HG03045 (cell line): ENCODE measurements around the gene CENPX.
"Not testable (repeated sequence)": the region's sequence is repeated elsewhere in the genome, so short reads cannot be mapped to it uniquely, and the experiment has no call there.

Experiments used
- ATAC-seq: cut with Tn5 transposase; IDR thresholded peaks from one replicate; pipeline ENCODE4 v1.9.1; 2021; ENCODE audit warnings: mild to moderate bottlenecking, moderate library complexity; ENCODE audit not compliant: unreplicated experiment

CENPX gene

DNA sequence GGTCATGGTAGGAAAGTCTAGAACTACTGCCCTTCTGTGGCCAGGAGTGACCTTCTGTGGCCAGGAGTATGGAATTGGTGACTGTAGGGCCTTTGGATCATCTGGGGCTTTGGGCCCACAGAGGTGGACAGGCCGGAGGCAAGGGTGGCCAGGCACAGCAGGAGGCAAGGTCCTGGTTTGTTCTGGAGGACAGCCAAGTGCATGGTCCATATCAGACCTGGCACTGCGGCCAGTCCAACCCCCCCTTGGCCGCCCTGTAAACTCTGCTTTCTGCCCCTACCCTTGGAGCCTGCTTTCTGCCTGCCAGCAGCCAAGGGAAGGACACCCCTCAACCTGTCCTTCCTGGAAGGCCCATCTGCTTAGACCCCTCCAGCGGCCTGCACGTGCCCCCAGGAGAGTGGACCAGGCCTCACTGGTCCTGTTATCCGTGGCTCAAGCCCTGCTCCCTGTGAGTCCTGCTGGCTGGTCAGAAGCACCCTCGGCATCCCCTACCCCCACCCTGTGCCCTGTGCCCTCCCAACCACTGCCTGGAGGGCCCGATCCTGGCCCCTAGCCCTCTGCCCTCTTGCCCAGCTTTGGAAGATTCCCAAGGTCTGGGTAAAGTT is 17.1 kb upstream of the CENPX start:
- ATAC-seq = no peak

DNA sequence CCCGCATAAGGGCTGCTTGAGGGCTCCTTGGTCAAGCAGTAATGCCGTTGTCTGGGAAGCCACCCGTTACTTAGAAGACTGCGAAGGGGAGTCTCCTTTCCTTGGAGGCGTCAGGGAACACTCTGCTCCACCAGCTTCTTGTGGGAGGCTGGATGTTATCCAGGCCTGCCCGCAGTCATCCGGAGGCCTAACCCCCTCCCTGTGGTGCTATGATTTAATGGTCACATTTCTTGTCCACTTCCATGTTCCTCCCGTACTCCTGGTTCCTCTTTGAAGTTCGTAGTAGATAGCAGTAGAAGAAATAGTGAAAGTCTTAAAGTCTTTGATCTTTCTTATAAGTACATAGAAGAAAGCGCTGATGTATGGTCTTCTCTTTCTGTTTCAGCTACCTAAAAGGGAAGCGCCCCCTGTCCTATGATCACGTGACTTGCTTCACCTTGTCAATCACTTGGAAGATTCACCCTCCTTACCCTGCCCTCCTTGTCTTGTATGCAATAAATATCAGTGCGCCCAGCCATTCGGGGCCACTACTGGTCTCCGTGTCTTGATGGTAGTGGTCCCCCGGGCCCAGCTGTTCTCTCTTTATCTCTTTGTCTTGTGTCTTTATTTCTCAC is 16.2 kb upstream of the CENPX start:
- ATAC-seq = not testable (repeated sequence)

DNA sequence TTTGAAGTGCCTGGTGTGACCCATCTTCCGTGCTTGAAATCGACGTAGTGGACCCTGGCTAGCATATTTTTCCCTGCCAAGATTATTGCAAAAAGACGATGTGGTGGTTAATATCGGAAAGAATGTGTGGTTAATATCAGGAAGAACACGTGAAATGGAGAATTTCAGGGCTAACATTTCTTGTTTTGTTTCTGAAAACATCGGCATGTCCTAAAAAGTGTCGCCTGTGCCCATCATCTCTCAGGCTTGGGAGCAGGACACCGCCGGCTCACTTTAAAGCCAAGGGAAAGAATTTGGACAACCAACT is 15.2 kb upstream of the CENPX start:
- no peak for ATAC-seq

DNA sequence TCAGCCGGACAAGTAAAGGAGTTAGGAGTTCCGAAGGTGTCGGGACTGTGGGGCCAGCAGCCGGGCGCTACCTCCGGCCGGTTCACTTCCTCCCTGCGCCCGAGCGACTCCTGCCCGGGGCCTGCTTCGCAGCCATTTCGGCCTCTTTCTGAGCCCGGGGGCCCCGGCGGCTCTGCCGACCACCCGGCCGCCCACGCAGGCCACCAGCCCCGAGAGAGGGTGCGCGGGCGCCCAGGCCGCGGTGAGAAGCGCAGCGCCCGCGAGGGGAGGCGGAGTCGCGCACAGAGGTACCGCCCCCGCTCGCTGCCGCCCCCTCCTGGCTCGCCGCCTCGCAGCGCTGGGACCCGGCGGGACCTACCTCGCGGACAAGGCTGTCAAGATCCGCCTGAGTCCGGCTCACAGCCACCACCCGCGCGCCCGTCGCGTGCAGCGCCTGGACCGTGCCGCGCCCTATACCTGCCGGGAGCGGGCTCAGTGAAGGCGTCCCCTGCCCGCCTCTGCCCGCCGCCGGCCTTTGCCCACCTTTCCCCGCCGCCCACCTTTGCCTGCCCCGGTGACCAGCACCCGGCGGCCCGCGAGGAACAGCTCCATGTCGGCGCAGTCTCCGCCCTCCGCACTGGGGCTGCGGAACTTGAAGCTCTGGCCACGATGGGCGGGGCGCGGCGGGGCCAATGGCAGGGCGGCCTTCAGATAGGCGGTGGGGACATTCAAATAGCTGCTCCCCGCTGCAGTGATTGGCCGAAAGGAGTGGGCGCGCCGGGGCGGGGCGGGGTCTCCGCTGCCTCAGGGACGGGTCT is 14.6 kb upstream of the CENPX start, which contains the start of gene DCXR:
TSS of gene DCXR (minus strand) at position 606 of the 797 bp plus-strand sequence. CDS start at position 591, 15 bp downstream.
- peak; percentile 89 for ATAC-seq

DNA sequence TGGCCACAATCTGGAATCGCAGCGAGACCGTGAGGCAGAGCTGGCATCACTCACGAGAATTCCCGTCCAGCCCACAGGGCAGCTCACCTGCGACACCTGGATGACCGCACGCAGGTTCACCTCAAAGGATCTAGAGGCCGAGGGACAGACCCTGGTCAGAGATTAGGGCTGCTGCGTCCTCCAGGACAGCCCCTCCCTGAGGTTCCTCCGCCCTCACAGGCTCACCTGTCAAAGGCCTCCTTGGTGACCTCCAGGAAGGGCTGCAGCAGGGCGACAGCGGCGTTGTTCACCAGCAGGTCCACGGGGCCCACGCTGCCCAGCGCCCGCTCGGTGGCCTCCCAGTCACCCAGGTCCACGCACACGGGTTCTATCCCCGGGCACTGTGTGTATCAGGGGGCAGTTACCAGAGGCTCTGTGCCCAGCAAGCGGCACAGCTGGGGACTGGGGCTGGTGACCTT is 14.0 kb upstream of the CENPX start:
- ATAC-seq = no peak

DNA sequence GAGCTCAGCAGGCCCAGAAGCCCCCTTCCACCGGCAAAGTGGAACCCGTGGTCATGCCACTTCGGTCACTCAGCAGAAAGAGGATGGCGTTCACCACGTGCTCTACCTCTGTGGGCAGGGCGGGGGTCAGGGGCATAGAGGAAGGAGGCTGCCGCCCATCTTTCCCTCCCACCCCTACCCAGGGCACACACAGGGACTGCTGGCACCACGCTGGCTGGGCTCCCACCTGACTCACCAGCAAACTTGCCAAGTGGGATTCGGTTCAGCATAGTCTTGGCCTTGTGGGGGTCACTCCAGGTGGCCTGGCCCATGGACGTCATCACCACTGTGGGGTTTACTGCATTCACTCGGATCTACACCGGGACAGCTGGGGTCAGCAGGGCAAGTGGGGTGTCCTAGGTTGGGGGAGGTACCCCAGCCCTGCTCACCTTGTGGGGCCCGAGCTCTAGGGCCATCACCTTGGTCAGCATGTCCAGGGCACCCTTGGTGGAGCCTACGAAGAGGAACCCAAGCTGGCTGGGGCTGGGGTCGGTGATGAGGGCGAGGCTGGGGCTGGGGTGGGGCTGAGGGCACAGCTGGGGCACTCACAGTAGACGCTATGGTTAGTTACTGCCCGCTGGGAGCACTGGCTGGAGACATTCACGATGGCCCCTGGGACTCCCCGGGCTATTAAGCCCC is 13.4 kb upstream of the CENPX start:
- no peak for ATAC-seq

DNA sequence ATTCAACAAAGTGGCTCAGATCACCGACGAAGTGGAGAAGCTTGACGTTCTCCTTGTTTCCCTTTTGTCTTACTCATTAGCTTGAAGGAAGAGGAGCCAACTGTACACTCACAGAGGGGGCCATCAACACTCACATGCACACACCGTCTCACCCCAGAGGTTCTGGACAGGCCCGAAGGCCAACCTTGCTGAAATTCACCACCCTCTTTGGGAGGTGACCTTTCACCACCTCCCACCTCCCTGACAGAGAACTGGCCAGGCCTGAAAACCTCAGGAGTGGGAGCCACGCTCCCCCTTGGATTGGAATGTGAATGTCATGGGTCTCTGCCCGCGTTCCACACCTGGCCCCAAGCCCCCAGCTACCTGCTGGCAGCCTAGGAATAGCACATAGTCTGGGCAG is 12.8 kb upstream of the CENPX start:
- ATAC-seq = no peak

DNA sequence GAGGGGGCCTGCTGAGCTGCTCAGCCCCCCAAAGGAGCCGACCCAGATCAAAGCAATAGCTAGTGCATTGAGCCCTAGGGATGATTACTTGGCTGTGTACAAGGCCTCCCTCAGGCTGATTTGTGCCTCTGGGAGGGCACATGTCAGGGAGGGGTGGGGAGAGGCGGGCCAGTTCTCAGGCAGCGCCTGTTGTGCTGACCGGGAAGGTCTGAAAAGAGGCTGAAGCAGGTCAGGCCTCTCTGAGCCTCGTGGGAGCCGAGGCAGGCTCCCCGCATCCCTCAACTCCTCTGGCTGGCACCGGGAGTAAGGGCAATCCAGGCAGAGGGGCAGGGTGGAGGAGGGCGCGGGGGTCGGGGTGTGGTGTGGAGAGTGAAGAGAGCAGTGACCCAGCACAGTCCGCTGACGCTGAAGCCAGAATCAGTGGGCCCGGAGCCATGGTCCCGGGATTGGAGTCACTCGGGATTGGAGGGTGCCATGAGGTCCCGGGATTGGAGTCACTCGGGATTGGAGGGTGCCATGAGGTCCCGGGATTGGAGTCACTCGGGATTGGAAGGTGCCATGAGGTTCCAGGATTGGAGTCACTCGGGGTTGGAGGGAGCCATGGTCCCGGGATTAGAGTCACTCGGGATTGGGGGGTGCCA is 11.8 kb upstream of the CENPX start:
- ATAC-seq = no peak

DNA sequence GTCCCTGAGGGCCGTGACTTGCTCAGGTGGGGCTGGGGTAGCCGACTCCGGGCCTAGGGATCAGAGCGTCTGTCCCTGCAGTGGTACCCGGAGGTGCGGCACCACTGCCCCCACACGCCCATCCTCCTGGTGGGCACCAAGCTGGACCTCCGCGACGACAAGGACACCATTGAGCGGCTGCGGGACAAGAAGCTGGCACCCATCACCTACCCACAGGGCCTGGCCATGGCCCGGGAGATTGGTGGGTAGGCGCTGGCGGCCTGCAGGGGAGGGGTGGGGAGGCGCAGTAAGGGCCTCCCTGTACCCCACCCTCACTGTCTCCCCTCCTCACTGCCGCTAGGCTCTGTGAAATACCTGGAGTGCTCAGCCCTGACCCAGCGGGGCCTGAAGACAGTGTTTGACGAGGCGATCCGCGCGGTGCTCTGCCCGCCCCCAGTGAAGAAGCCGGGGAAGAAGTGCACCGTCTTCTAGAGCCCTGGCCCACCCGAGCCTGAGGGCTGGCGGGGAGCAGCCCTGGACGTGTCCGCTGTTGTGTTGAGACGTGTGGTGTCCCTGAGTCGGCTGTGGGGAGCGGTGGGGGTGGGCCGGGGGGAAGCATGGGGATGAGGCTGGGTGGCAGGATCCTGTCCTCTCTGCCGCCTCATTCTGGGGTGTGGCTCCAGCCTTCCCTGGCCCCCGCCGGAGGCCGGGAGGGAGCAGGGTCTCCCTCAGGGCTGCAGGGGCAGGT is 10.8 kb upstream of the CENPX start:
- no peak for ATAC-seq

DNA sequence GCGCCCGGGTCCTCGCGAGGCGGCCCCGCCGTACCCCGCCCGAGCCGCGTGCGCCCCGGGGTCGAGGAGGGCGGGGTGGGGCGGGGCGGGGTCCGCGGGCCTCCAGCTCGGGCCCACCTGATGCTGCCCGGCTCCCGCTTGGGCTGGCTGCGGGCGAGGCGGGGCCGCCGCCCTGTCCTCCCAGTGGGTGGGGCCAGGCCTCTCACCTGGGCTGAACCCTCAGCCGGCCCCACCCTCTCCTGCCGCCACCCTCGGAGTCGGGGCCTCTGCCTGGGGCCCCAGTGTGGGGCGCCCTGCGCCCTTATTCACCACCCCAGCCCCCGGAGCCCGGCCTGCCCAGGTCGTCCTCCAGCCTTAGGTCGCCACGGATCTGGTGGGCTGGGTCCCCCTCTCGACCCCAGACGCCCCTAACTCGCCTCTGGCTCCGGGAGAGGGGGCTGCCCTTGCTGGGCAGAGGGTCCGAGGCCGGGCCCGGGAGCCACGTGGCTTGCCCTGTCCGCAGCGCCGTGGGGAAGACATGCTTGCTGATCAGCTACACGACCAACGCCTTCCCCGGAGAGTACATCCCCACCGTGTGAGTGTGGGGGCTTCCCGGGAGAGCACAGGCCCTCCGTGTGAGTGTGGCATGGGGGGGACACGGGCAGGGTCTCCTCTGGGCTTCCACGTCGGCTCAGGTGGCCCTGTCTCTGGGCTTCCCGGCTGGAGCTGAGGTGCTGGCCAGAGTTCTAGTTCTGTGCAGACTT is 9.4 kb upstream of the CENPX start:
- no peak for ATAC-seq

DNA sequence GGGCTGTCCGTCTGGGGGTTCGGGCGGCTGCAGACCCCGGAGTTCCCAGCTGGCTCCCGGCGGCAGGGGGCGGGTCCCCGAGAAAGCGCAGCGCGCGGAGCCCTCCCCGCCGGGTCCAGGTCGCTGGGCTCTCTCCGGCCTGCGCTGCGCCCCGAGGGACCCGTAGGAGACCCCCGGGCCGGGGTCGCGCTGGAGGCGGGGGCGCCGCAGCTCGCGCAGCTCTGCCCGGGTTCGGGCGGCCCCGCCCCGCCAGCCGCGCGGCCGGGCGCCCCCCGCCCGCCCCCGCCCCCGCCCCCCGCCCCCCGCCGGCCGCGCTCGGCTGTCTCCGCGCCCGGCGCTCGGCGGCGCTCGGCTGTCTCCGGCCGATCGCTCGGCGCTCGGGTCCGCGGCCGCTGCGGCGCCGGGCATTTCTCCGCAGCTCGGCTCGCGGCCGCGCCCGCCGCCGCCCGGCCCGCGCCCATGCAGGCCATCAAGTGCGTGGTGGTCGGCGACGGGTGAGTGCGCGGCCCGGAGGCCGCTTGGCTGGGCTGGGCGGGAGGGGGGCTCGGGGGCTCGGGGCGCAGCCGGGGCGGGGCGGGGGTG is 8.7 kb upstream of the CENPX start, which contains the start of gene RAC3:
TSS of gene RAC3 (plus strand) at position 376 of the 582 bp plus-strand sequence. CDS start at position 460, 84 bp downstream.
- no peak for ATAC-seq

DNA sequence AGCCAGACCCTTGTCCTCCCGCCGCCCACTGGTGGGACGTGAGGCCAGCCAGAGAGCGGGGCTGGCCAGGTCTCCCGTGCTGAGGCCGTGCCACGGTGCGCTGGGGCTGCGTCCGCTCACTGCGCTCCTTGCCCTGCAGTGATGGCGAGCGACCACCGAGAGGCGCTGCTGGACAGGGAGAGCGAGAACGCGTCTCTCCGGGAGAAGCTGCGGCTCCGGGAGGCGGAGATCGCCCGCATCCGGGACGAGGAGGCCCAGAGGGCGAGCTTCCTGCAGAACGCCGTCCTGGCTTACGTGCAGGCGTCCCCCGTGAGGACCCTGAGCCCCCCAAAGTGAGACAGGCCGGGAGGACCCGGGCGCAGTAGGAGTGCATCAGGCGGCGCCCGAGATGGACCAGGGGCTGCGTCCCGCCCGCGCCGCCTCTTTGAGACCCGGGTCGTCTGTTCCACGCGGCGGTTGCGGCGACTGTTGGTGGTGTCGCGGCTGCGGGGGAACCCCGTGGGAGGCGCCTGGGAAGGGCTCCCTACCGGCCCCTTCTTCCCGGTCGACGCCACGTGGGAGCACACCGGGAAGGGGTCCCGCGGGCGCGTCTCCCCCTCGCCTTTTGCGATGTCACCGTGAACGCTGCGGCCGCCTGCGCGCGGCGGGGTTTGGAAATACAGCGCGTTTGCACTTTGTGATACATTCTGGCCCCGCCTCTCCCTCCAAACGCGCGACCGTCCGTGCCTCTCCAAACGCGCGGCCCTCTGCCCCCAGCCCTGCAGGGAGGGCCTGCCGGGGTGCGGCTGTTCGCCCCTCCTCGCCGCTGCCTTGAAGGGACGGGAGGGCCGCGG is 8.0 kb upstream of the CENPX start:
- no peak for ATAC-seq

DNA sequence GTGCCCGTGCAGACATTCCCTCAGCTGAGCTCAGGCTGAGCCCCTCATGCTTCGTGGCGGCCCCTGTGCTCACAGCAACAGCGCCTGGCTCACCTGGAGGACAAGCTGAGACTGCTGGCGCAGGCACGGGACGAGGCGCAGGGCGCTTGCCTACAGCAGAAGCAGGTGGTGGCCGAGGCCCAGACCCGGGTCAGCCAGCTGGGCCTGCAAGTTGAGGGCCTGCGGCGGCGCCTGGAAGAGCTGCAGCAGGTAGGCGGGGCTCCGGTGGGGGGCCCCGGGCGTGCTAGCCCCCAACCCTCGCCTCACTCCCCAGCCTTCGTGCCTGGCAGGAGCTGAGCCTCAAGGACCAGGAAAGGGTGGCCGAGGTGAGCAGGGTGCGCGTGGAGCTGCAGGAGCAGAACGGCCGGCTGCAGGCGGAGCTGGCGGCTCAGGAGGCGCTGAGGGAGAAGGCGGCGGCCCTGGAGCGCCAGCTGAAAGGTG is 7.4 kb upstream of the CENPX start:
- ATAC-seq = no peak

DNA sequence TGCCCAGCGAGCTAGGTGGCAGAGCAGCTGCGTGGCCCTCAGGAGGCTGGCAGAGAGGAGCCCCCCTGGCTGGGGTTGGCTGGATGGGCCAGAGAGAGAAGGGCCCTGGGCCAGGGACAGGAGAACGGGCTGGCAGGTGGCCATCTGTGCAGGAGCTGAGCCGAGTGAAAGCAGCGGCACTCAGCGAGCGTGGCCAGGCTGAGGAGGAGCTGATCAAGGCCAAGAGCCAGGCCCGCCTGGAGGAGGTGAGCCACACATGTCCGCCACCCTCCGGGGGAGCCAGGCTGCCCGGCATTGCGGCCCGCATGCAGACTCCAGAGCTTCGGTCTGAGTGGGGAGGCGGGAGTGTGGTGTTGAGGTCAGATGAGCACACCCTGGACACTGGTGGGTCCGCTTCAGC is 6.7 kb upstream of the CENPX start:
- ATAC-seq = no peak

DNA sequence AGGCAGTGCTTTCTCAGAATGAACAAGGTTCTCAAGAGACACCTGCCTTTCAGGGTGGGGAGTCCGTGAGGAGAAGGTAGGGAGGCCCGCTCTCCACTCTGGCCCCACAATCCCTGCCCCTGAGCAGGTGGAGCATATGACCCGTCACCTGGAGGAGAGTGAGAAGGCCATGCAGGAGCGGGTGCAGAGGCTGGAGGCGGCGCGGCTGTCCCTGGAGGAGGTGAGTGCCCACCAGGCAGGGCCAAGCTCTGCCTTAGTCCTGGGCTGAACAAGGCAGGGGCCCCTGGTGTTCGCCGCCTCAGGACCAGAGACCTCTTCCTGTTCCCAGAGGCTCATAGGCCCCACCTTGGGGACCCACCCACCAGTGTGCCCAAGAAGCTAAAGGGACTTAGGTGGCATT is 6.3 kb upstream of the CENPX start:
- no peak for ATAC-seq

DNA sequence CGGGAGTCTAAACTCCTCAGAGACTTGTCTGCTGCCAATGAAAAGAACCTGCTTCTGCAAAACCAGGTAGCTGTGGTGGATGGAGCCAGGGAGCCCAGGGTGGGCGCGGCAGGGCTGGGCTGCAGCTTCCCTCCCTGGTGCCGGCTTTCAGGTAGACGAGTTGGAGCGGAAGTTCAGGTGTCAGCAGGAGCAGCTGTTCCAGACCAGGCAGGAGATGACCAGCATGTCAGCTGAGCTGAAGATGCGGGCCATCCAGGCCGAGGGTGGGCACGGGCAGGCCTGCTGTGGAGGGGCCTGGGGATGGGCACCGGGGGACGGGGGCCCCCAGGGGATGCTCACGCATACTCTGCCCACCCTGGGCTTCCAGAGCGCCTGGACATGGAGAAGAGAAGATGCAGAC is 5.6 kb upstream of the CENPX start:
- ATAC-seq = no peak

DNA sequence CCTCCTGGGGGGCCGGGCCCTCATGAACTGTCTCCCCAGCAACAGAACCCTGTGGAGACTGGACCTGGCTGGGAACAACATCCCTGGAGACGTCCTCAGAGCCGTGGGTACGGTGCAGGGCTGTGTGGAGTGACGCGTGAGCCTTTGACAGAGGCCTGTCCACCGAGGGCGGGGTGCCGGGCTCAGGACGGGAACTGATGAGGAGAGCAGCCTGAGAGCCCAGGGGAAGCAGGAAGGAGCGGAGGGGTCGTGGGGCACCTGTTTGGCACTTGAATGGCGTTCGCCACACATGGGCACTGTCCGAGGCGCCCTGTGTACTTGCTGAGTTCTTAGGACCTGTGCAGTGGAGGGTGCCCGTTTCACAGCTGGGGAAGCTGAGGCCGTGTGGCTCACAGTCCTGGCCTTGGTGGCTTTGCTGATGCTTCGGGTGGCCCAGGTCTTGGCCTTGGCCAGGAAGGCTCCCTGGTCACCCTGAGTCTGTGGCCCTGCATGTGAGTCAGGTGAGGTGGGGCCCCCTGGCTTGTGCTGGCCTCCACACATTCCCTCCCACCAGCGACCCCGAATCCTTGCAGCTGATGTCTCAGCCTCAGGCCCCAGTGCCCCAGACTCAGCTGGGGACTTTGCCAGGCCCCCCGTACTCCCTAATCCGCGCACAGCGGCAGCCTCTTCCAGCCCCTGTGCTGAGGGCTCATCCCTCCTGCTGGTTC is 2.9 kb upstream of the CENPX start:
- ATAC-seq = no peak

DNA sequence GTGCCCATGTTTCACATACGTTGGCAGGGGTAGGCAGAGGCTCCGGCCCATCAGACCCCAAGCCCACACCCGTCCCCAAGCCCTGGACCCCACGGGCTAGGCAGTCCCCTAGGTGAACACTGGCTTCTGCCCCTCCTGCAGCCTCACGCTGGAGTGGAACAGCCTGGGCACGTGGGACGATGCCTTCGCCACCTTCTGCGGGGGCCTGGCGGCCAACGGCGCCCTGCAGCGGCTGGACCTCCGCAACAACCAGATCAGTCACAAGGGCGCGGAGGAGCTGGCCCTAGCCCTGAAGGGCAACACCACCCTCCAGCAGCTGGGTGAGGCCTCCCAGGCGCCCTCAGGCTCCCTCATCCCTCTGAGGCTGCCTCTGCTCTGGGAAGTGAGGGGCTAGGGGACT is 2.2 kb upstream of the CENPX start:
- no peak for ATAC-seq
